Skeletal muscle satellite cell (primary cell): Measurements from ENCODE around the gene KCNQ1.

Source experiments
- H3K27me3 ChIP-seq: 2 replicates; pipeline ENCODE4 v1.7.0; 2013; ENCODE audit warnings: low read length; ENCODE audit not compliant: control insufficient read depth, insufficient read depth
- H3K36me3 ChIP-seq: 2 replicates; pipeline ENCODE4 v1.7.0; 2013; ENCODE audit warnings: mild to moderate bottlenecking, control low read depth, low read length; ENCODE audit not compliant: insufficient read depth
- H3K4me1 ChIP-seq: 2 replicates; pipeline ENCODE4 v1.7.0; 2013; ENCODE audit warnings: low read length; ENCODE audit not compliant: control insufficient read depth, insufficient read depth
- H3K4me2 ChIP-seq: 2 replicates; pipeline ENCODE4 v1.7.0; 2013; ENCODE audit warnings: mild to moderate bottlenecking, low read length
- H3K4me3 ChIP-seq: 2 replicates; pipeline ENCODE4 v1.7.0; 2013; ENCODE audit warnings: low read length
- H3K9ac ChIP-seq: 2 replicates; pipeline ENCODE4 v1.7.0; 2013; ENCODE audit warnings: mild to moderate bottlenecking, low read depth, low read length, moderate library complexity
- H3K9me3 ChIP-seq: replicated peaks from 2 replicates; pipeline ENCODE4 v1.7.0; 2013; ENCODE audit warnings: mild to moderate bottlenecking, control low read depth, low read length

Gene KCNQ1

DNA sequence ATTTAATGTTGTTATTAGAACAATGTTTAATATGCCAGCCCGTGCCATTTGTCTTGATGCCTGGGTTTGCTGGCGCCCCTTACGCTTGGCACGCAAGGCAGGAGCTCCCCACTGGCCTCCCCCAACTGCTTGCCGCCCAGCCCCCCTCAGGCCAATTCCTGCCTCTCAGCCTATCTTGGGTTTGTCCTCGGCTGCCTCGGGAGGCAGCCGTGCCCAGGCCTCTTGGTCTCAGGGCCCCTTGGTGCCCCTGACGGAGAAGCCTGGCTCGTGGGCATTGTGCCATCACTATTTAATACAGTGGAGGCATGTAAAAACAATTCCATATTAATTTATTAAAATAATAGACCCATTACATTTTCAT is 135.2 kb downstream of the KCNQ1 start:
- Histone ChIP-seq H3K4me2 (no peak overlapping the region), H3K9me3 (no peaks in the 10 kb centered on the region), H3K27me3 (no peaks in the 10 kb centered on the region), H3K36me3 (no peaks in the 10 kb centered on the region), H3K4me3 (no peak overlapping the region), H3K9ac (no peak overlapping the region), H3K4me1 (no peaks in the 10 kb centered on the region)

DNA sequence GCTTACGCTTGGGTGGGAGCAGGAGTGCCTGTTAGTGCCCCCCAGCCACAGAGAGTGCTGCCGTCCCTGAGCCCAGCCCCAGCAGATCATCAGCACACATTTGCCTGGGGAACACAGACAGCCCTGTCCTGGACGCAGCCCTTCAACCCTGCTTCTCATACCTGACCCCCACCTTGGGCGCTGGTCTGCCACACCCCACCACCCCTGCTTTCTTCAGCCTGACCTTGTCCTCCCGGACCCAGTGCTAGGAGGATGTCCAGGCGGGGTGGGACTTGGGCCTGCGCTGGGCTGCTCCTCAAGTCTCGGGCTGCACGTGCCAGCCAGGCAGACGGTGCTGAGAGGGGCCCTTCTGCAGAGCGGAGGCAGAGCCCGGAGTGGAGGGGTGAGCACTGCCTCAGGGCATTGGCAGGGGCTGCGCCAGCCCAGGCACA is 135.8 kb downstream of the KCNQ1 start:
- Histone ChIP-seq H3K27me3 (no peaks in the 10 kb centered on the region), H3K9me3 (no peaks in the 10 kb centered on the region), H3K36me3 (no peaks in the 10 kb centered on the region), H3K4me1 (no peaks in the 10 kb centered on the region), H3K4me3 (no peak overlapping the region), H3K9ac (no peak overlapping the region), H3K4me2 (no peak overlapping the region)

DNA sequence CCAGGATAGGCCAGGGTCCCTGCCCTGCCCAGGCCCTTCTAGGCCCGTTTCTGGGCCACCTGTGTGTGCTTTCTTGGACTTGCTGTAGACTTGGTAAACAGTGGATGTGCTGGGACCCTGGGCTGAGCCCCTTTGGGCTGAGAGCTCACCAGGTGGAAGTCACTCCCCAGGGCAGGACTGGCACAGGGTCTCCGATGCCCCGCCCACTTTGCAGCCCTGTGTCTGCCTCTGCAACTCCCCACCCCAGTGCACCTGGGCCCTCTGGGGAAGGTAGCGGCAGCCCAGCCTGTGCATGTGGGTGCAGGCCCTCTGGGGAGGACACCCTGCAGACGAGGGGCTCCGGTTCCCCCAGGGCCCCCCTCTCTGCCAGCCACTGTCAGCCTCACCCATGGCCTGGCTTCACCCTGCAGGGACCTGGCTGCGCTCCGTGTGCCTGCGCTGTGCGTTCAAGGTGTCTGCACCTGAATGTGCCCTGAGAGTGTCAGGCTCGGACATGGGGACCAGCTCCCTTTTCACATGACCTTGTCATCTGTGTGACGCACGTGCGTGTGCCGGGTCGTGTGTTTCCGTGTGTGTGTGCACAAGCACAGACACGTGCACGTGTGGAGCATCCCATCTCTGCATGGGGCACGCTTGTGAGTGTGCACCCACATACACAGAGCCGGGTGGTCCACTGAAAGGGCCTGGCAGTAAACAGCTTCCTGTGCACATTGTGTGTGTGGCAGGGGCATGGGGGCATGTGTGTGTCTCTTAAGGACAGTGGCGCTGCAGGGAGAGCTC is 136.5 kb downstream of the KCNQ1 start:
- no peak overlapping the region for H3K4me3 ChIP-seq
- no peaks in the 10 kb centered on the region for H3K27me3 ChIP-seq
- no peak overlapping the region for H3K4me2 ChIP-seq
- no peaks in the 10 kb centered on the region for H3K9me3 ChIP-seq
- no peak overlapping the region for H3K9ac ChIP-seq
- no peaks in the 10 kb centered on the region for H3K36me3 ChIP-seq
- H3K4me1 ChIP-seq: no peaks in the 10 kb centered on the region

DNA sequence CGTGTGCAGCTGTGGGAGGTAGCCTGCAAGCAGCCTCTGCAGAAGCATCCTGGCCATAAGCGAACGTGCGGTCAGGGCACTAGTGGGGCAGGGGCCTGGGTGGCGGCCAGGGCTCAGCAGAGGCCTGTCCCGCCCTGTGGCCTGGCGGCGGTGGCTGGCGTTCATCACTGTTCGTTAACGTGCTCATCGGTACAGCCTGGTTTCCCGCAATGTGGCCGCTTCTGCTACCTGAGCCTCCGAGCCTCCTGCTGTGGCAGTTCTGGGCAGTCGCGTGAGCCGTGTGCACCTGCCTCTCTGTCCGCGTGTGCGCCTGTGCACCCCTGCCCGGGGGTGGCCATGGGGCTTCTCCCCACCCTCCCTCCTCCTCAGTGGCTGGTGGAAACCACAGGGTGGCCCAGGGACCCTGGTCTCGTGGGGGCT is 137.1 kb downstream of the KCNQ1 start:
- Histone ChIP-seq H3K9ac (no peak overlapping the region), H3K4me1 (no peaks in the 10 kb centered on the region), H3K9me3 (no peaks in the 10 kb centered on the region), H3K36me3 (no peaks in the 10 kb centered on the region), H3K4me3 (no peak overlapping the region), H3K4me2 (no peak overlapping the region), H3K27me3 (no peaks in the 10 kb centered on the region)

DNA sequence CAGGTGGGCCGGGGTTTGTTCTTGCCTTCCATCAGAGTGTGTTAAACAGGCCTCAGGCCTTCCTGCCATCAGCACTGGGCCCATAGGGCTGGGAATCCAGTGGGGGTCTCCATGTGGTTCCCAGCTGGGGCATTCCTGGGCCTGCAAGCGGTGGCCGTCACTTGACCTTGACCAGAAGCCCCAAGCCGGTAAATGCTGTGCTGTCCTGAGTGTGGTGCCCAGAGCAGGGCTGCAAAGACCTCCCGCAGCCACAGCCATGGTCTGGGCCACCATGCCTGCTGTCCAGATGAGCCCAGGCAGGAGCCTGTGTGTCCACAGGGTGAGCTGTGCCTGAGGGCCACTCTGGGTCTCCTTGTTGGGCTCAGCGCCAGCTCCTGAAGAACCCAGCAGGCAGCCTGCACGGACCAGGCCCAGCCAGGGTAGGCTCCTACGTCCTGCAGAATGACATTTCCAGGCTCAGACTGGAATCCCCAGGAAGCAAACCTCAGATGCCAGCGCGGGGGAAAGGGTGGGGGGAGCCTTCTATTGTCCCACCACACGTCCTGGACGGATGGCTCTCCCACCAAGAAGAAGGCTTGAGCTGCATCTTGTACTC is 137.6 kb downstream of the KCNQ1 start:
- H3K4me2 ChIP-seq: no peak overlapping the region
- no peaks in the 10 kb centered on the region for H3K36me3 ChIP-seq
- no peaks in the 10 kb centered on the region for H3K27me3 ChIP-seq
- no peak overlapping the region for H3K9ac ChIP-seq
- H3K4me3 ChIP-seq: no peak overlapping the region
- H3K9me3 ChIP-seq: no peaks in the 10 kb centered on the region
- no peaks in the 10 kb centered on the region for H3K4me1 ChIP-seq

DNA sequence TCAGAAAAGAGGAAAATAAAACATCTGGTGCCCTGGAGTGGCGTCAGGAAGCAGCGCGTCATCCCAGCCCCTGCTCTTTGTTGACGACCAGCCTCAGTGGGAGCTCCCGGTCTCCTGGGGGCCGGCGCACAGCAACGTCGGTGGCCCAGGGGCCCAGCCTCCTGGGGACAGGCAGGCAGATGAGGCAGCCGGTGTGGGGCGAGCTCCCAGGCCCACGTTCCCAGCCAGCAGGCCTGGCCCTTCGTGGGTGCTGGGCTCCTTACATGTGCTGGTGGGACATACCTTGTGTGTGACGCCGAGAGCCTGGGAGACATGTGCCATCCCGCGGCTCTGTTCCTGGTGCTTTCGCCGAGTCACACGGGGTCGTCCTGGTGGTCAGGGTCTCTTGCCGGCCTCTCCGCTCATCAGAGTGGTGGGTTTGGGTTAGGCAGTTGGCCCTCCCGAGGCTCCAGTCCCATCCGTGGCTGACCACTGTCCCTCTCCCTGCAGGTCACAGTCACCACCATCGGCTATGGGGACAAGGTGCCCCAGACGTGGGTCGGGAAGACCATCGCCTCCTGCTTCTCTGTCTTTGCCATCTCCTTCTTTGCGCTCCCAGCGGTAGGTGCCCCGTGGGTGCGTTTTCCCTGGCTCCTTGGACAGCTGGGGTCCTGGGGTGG is 138.3 kb downstream of the KCNQ1 start:
- Histone ChIP-seq H3K4me1 (no peaks in the 10 kb centered on the region), H3K4me2 (no peak overlapping the region), H3K36me3 (no peaks in the 10 kb centered on the region), H3K4me3 (no peak overlapping the region), H3K9ac (no peak overlapping the region), H3K9me3 (no peaks in the 10 kb centered on the region), H3K27me3 (no peaks in the 10 kb centered on the region)

DNA sequence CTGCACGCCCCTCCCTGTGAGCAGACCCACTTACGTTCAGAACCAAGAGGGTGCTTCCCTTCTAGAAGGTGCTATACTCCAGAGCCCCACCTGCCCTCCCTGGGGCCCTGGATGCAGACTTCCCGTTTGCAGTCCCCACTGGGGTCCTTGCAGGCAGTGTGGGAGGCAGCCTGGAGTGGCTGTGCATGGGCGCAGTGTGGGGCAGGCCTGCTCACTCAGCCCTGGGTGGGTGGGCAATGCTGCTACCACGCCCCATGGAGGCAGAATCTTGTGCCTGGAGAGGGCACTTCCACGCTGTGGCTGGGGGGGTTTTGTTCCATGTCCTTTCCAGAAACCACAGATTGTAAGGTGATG is 138.8 kb downstream of the KCNQ1 start:
- no peaks in the 10 kb centered on the region for H3K27me3 ChIP-seq
- H3K9ac ChIP-seq: no peak overlapping the region
- H3K36me3 ChIP-seq: no peaks in the 10 kb centered on the region
- H3K4me2 ChIP-seq: no peak overlapping the region
- H3K4me3 ChIP-seq: no peak overlapping the region
- H3K4me1 ChIP-seq: no peaks in the 10 kb centered on the region
- no peaks in the 10 kb centered on the region for H3K9me3 ChIP-seq

DNA sequence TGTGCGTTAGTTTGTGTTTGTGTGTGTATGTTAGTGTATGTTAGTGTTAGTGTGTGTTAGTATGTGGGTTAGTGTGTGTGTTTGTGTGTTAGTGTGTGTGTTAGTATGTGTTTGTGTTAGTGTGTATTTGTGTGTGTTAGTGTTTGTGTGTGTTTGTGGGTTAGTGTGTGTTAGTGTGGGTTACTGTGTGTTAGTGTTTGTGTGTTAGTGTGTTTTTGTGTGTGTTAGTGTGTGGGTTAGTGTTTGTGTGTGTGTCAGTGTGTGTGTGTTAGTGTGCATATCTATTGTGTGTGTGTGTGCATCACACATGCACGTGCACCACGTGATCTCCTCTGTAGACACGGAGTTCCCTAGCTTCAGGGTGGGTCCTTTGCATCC is 139.6 kb downstream of the KCNQ1 start:
- no peaks in the 10 kb centered on the region for H3K36me3 ChIP-seq
- no peak overlapping the region for H3K4me2 ChIP-seq
- no peak overlapping the region for H3K4me3 ChIP-seq
- H3K4me1 ChIP-seq: no peaks in the 10 kb centered on the region
- no peak overlapping the region for H3K9ac ChIP-seq
- no peaks in the 10 kb centered on the region for H3K9me3 ChIP-seq
- H3K27me3 ChIP-seq: no peaks in the 10 kb centered on the region

DNA sequence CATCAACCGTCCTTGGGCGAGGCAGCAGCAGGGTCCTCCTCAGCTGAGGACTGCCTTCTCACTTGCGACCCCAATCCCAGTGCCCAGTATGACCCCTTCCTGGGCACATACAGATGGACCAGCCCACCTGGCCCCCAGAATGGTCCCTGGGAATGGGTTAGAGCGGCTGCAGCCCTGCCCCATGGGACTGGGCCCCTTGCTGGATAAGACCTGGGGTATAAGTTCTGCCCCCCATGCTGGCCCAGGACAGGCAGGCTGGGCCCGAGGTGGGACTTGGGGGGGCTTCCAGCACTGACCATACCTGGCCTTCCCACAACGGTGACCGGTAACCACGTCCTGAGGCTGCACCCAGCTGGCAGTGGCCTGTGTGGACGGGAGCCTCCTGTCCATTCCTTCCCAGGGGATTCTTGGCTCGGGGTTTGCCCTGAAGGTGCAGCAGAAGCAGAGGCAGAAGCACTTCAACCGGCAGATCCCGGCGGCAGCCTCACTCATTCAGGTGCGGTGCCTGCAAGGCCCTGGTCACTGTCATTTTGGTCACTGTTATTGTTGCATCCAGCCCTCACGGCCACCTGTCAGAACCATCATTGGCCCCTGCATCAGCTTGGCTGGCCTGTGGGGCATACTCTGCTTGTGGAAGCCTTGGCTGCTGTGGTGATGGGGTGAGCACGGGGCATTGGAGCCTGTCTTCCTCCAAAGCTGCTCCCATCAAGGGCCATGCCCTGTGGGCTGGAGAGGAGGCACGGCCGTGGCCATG is 140.2 kb downstream of the KCNQ1 start:
- Histone ChIP-seq H3K9me3 (no peaks in the 10 kb centered on the region), H3K4me3 (no peak overlapping the region), H3K4me2 (no peak overlapping the region), H3K36me3 (no peaks in the 10 kb centered on the region), H3K27me3 (peaks cover under 1% of the 10 kb centered on the region), H3K4me1 (no peaks in the 10 kb centered on the region), H3K9ac (no peak overlapping the region)

DNA sequence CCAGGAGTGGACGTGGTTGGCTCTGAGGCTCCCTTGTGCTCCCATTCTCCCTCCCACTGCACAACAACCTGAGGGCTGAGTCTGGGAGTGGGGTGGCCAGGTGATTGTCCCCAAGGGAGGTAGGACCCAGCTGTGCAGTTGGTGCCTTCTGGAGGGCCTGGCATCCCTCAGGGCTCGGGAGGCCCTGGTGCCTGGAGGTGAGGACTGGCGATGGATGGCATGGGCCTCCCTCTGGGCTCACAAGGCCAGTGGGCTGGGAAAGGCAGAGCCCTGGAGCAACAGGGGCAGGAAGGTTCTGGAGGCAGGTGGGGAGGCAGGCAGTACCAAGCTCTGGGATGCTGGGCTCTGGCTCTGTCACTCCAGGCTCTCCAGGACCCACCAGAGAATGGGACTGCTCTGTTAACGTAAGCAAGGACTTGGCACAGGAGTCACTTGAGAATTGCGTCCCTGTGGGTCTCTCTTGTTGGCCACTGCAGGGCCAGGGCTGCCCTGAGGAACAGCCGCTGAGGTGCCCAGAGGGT is 140.8 kb downstream of the KCNQ1 start:
- Histone ChIP-seq H3K9ac (no peak overlapping the region), H3K4me1 (no peaks in the 10 kb centered on the region), H3K4me3 (no peak overlapping the region), H3K27me3 (peaks cover 3% of the 10 kb centered on the region), H3K4me2 (no peak overlapping the region), H3K9me3 (no peaks in the 10 kb centered on the region), H3K36me3 (no peaks in the 10 kb centered on the region)

DNA sequence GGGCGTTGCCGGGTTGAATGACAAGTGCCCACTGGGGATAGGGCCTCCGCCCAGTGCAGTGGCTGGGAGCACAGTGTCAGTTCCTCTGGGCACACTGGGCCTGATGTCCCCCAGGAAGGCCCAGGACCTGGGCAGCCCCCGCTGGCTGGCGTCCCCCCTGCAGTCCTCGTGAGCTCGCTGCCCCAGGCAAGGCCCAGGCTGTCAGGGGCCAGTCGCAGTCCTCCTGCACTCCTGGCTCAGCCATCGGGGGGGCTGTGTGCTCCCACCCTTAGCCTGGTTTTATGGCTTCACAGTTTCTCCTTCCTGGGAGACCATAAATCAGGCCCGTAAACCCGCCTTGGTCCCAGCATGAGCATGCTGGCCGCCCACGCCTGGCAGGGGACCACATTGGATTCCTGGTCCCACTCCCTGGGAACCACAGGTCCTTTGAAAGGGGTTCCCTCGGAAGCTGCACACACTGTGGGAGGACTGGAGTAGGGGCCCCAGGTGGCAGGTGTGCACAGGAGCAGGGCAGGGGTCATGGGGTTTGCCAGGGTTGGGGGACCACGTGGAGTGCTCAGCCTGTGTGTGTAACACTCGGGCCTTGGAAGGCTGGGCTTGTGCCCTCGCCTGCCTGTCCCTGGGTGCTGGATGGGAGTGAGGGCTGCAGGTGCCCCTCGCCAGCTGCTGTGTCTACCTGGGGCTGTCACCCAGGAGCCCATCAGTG is 141.4 kb downstream of the KCNQ1 start:
- Histone ChIP-seq H3K4me2 (no peak overlapping the region), H3K27me3 (peaks cover 3% of the 10 kb centered on the region)

More for the DNA sequence above, 141.4 kb downstream of the KCNQ1 start:
- Histone ChIP-seq H3K9me3 (no peaks in the 10 kb centered on the region), H3K9ac (no peak overlapping the region), H3K4me3 (no peak overlapping the region), H3K4me1 (no peaks in the 10 kb centered on the region), H3K36me3 (no peaks in the 10 kb centered on the region)
